ENCODE results near the gene ALPI.
"Not testable (repeated sequence)": the region's sequence is repeated elsewhere in the genome, so short reads cannot be mapped to it uniquely, and the experiment has no call there.

ALPI gene

GRCh38 chr2:232455426-232456255 is at the start of gene ALPI:
TSS of gene ALPI (plus strand) at chr2:232456153. CDS start at chr2:232456200, 47 bp downstream.
- DNase-seq = no peak

GRCh38 chr2:232406556-232407310 is 49.2 kb upstream of the ALPI start, which contains the start of gene ALPG:
TSS of gene ALPG (plus strand) at chr2:232406844. CDS start at chr2:232406895, 51 bp downstream.
- no peak for DNase-seq

- not testable (repeated sequence) for DNase-seq
These were observed 48.4 kb upstream of the ALPI start for GRCh38 chr2:232407428-232408150.

DNA sequence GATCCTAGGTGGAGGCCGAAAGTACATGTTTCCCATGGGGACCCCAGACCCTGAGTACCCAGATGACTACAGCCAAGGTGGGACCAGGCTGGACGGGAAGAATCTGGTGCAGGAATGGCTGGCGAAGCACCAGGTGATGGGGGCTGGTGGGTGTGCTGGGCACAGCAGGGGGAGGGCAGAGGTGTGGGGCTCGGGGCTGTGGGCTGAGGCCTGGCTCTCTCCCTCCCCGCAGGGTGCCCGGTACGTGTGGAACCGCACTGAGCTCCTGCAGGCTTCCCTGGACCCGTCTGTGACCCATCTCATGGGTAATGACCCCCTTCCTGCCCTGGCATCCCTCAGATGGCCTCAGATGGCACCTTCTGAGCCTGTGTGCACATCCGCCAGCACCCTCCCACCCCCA is 47.7 kb upstream of the ALPI start:
- DNase-seq = not testable (repeated sequence)

DNA sequence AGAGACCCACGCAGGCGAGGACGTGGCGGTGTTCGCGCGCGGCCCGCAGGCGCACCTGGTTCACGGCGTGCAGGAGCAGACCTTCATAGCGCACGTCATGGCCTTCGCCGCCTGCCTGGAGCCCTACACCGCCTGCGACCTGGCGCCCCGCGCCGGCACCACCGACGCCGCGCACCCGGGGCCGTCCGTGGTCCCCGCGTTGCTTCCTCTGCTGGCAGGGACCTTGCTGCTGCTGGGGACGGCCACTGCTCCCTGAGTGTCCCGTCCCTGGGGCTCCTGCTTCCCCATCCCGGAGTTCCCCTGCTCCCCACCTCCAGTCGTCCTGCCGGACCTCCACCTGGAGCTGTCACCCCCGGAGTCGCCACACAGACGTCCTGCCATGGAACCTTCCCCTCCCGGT is 46.3 kb upstream of the ALPI start:
- DNase-seq = not testable (repeated sequence)

- no peak for DNase-seq
These were observed 45.6 kb upstream of the ALPI start for GRCh38 chr2:232410238-232410900.

DNA sequence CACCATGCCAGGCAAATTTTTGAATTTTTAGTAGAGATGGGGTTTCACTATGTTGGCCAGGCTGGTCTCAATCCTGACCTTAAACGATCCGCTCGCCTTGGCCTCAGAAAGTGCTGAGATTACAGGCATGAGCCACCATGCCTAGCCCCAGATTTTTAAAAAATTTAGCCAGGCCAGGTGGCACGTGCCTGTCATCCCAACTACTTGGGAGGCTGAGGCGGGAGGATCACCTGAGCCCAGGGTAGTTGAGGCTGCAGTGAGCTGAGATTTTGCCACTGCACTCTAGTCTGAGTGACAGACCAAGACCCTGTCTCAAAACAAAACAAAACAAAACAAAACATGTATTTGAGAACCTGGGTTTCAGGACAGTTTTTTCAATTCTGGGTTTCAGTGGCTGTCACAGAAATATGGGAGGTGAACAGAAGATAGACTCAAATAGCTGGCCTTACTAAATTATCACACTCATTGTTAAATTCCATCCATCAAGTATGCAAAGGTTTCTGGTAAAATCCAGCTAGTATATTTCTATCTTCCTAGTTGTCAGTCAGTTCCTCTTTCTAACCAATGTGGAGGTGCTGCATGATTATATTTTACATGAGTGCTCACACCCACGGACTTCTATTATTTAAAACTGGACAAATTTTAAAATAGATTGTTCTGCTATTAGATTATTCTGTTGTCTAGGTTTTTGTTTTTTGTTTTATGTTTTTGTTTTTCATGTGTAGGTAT is 43.9 kb upstream of the ALPI start:
- no peak for DNase-seq

- DNase-seq = no peak
These were observed 43.0 kb upstream of the ALPI start for GRCh38 chr2:232412986-232413385.

DNA sequence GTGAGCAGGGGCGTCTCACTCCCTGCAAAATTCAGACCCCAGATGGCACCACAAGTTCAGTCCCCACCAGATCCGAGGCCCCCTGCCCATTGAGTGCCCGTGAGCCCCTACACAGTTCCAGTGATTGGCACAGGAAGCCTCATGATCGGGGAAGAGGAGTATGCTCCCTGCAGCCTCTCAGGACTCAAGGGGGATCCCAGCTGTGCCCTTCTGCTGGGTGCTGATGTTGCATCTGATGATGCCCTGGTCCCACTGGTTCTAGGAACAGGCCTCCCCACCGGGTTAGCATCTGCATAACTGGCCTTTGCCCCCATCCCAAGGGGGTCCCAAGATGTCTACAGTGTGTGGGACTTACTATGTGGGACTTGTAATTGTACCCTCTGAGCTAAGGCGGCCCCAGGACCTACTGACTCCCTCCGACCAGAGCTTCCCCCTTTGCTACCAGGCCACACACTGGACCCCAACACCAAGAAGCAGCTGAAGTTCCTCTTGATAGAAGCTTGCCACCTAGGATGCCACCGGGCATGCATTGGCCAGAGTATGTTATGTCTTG is 40.7 kb upstream of the ALPI start:
- DNase-seq = no peak

DNA sequence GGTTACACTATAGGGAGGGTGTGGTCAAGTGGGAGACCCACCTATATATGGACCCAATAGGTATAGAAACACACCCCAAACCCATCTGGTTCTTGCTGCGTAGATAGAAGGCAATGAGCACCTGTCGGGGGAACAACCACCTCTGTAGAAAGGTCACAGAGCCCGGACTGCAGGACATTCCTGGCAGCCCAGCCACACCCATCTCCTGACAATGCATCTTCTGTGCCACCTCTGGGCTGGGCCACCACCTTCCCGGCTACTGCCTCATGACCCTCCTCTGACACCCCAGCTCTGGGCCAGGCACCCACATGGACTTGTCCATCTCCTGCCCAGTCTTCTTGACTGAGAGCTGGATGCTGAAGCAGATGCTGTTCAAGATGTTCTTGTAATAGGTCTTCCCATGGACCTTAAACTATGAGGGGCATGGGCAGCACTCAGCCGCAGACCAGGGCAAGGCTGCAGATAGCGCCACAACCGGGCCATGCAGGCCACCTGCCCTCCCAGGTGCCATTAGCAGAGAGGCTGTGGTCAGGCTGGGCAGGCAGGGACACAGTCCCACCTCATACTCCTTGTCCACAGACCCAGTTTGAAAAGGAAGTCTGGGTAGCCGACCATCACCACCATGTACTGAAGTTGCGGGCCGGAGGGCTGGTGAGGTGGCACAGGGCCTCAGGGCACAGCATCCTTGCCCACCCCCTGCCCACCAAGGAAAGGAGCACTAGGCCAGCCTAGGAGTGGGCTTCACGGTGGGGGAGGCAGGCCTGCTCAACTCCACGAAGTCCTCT is 40.0 kb upstream of the ALPI start:
- DNase-seq = no peak

- DNase-seq = no peak
These were observed 39.2 kb upstream of the ALPI start for GRCh38 chr2:232416521-232417470.

- no peak for DNase-seq
These were observed 38.5 kb upstream of the ALPI start for GRCh38 chr2:232417489-232417888.

- DNase-seq = no peak
These were observed 37.9 kb upstream of the ALPI start for GRCh38 chr2:232418056-232418455.

DNA sequence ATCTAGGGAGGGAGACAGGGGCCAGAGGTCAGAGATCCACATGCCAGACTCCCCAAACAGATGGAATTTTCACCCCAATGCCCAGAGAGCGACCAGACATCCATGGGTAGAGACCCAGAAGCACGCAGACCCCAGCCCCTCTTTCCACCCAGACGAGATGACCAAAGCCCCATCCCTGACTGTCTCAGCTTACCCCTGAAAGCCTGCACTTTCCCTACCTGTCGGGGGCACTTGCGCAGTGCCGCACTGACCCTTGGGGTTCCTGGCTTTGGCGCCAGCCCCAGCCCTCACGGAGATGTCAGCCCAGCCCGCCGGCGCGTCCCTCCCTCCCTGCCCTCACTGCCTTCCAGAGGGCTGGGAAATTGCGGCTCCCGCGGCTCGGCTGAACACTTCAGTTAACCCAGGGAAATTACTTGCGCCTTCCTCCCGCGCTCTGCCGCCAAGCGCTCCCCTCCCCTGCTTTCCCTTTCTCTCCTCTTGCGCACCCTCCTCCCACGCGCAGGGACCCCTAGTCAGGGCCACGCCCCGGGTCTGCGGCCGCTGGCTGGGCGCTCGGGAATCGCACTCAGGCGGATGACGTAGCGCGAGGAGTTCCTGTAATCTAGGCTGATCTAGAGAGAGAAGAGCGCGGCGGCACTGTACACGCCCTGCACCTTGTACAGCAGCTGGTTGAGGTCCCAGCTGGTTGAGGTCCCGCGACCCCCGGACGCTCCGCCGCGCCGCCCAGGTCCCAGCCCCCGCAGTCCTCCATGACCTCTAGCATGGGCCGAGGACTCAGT is 37.3 kb upstream of the ALPI start:
- no peak for DNase-seq

- no peak for DNase-seq
These were observed 36.5 kb upstream of the ALPI start for GRCh38 chr2:232419245-232420072.

- no peak for DNase-seq
These were observed 35.9 kb upstream of the ALPI start for GRCh38 chr2:232420073-232420454.

- DNase-seq = peak; percentile 14
These were observed 35.3 kb upstream of the ALPI start for GRCh38 chr2:232420463-232421188.

Measured in NCI-H1048 (cell line).